H1 (cell line): ENCODE results near the gene GULP1. TPM values are rescaled to one million over a fixed set of nuclear protein-coding genes. Genes with fewer than 3 reads are reported as not detected.

Experiments used
- CTCF ChIA-PET: fragments of 300-600 bp; sonication (Branson Sonifier 250); formaldehyde crosslinking; loops from one replicate; lab custom pipeline; 2021; ENCODE audit not compliant: partially characterized antibody; lab: Charles Lee
- POLR2A ChIA-PET: fragments of 300-600 bp; sonication (Branson Sonifier 250); formaldehyde crosslinking; loops from one replicate; lab custom pipeline; 2021; ENCODE audit warnings: inconsistent platforms; ENCODE audit not compliant: partially characterized antibody; lab: Charles Lee
- DNase-seq, 2 experiments: peaks; one replicate each; pipeline versions ENCODE4 v3.0.0 to v3.0.0-alpha.2; 2010 to 2022; ENCODE audit warnings: low spot score in 2 of 2, low read depth in 1 of 2, mixed read lengths in 1 of 2
- FAIRE-seq: peaks from 2 replicates; lab custom pipeline; 2011; peaks lifted over from hg19 to GRCh38; lab: Jason Lieb, UNC
- H2AFZ ChIP-seq: 2 replicates; pipeline ENCODE4 v1.8.1; 2012; ENCODE audit warnings: low read length, inconsistent platforms
- H2AK5ac ChIP-seq: 2 replicates; pipeline ENCODE4 v1.6.1; 2013; ENCODE audit warnings: low read depth, low read length
- H2BK120ac ChIP-seq: replicated peaks from 2 replicates; pipeline ENCODE3; 2013; ENCODE audit warnings: low read depth, low read length, inconsistent platforms
- H2BK12ac ChIP-seq: 2 replicates; pipeline ENCODE4 v1.6.1; 2013; ENCODE audit warnings: low read depth, low read length
- H2BK15ac ChIP-seq: 2 replicates; pipeline ENCODE4 v1.6.1; 2013; ENCODE audit warnings: low read length
- H2BK20ac ChIP-seq: 2 replicates; pipeline ENCODE4 v1.6.1; 2013; ENCODE audit warnings: low read length
- H2BK5ac ChIP-seq: 2 replicates; pipeline ENCODE4 v1.6.1; 2013; ENCODE audit warnings: low read depth, low read length
- H3K14ac ChIP-seq: 2 replicates; pipeline ENCODE4 v1.6.1; 2013; ENCODE audit warnings: inconsistent platforms; ENCODE audit not compliant: insufficient read length
- H3K18ac ChIP-seq: 2 replicates; pipeline ENCODE4 v1.6.1; 2013; ENCODE audit warnings: low read length; ENCODE audit errors: extremely low read depth
- H3K23ac ChIP-seq: 2 replicates; pipeline ENCODE4 v1.6.1; 2013; ENCODE audit warnings: inconsistent platforms; ENCODE audit not compliant: insufficient read length
- H3K23me2 ChIP-seq: 2 replicates; pipeline ENCODE4 v1.6.1; 2013; ENCODE audit warnings: low read depth, low read length
- H3K27ac ChIP-seq: 2 replicates; pipeline ENCODE4 v1.6.1; 2011; ENCODE audit warnings: low read depth, low read length, inconsistent platforms
- H3K27me3 ChIP-seq, 4 experiments: replicated peaks in 1 of 4; 1 replicate in 1 of 4; 2 replicates in 3 of 4; pipeline versions ENCODE4 v1.6.1 to v1.8.1; 2011 to 2013; ENCODE audit warnings: low read length in 3 of 4, mild to moderate bottlenecking in 3 of 4, inconsistent platforms in 2 of 4, mixed read lengths in 2 of 4, moderate library complexity in 1 of 4; ENCODE audit not compliant: control insufficient read depth in 3 of 4, insufficient read depth in 3 of 4; ENCODE audit errors: extremely low read depth in 1 of 4
- H3K36me3 ChIP-seq, 4 experiments: 2 replicates each; pipeline versions ENCODE4 v1.6.1 to v1.8.1; 2011 to 2013; ENCODE audit warnings: mild to moderate bottlenecking in 4 of 4, low read length in 3 of 4, moderate library complexity in 2 of 4, control low read depth in 1 of 4, inconsistent platforms in 1 of 4; ENCODE audit not compliant: insufficient read depth in 4 of 4, control insufficient read depth in 2 of 4
- H3K4ac ChIP-seq: replicated peaks from 2 replicates; pipeline ENCODE3; 2013; ENCODE audit warnings: low read length, low read depth, mixed read lengths, inconsistent platforms; ENCODE audit not compliant: insufficient read length
- H3K4me1 ChIP-seq, 4 experiments: replicated peaks in 1 of 4; 1 replicate in 1 of 4; 2 replicates in 3 of 4; pipeline versions ENCODE4 v1.6.1 to v1.8.1; 2011 to 2013; ENCODE audit warnings: low read length in 3 of 4, inconsistent platforms in 2 of 4, mixed read lengths in 1 of 4; ENCODE audit not compliant: insufficient read depth in 4 of 4, control insufficient read depth in 3 of 4
- H3K4me2 ChIP-seq, 2 experiments: 2 replicates each; pipeline versions ENCODE4 v1.6.1 to v1.8.1; 2011 to 2013; ENCODE audit warnings: low read depth in 2 of 2, low read length in 2 of 2, control low read depth in 1 of 2, inconsistent platforms in 1 of 2, mild to moderate bottlenecking in 1 of 2; ENCODE audit not compliant: insufficient read depth in 1 of 2
- H3K4me3 ChIP-seq, 4 experiments: fragments of 200-600, 300-600 bp in 1 of 4; sonication (generic), shearing (Covaris generic), sonication (Bioruptor Twin) in 1 of 4; 2 replicates each; pipeline versions ENCODE4 v1.5.1 to v1.8.1; 2011 to 2016; ENCODE audit warnings: low read length in 4 of 4, low read depth in 3 of 4, control low read depth in 2 of 4, inconsistent platforms in 2 of 4, mild to moderate bottlenecking in 2 of 4, mixed read lengths in 1 of 4, moderate library complexity in 1 of 4; ENCODE audit not compliant: insufficient read depth in 2 of 4; ENCODE audit errors: extremely low read depth in 1 of 4
- H3K56ac ChIP-seq: replicated peaks from 2 replicates; pipeline ENCODE3; 2013; ENCODE audit warnings: low read depth, mild to moderate bottlenecking, mixed read lengths, low read length, inconsistent platforms; ENCODE audit not compliant: insufficient read length
- H3K79me1 ChIP-seq: 2 replicates; pipeline ENCODE4 v1.6.1; 2013; ENCODE audit warnings: low read depth, low read length, control low read depth
- H3K79me2 ChIP-seq, 2 experiments: 2 replicates each; pipeline versions ENCODE4 v1.6.1 to v1.8.1; 2012 to 2013; ENCODE audit warnings: low read length in 2 of 2, mild to moderate bottlenecking in 2 of 2, inconsistent platforms in 1 of 2; ENCODE audit not compliant: insufficient read depth in 2 of 2, control insufficient read depth in 1 of 2
- H3K9ac ChIP-seq, 4 experiments: replicated peaks in 1 of 4; 1 replicate in 1 of 4; 2 replicates in 3 of 4; pipeline versions ENCODE4 v1.6.1 to v1.8.1; 2011 to 2013; ENCODE audit warnings: low read depth in 3 of 4, low read length in 3 of 4, control low read depth in 2 of 4, mild to moderate bottlenecking in 2 of 4, moderate library complexity in 2 of 4, inconsistent platforms in 1 of 4; ENCODE audit errors: extremely low read depth in 1 of 4
- H3K9me3 ChIP-seq, 2 experiments: 2 replicates each; pipeline versions ENCODE4 v1.6.1 to v1.8.1; 2012 to 2013; ENCODE audit warnings: mild to moderate bottlenecking in 2 of 2, moderate library complexity in 2 of 2, control low read depth in 1 of 2, inconsistent platforms in 1 of 2, low read depth in 1 of 2, low read length in 1 of 2, mixed read lengths in 1 of 2; ENCODE audit not compliant: insufficient read depth in 2 of 2
- H4K20me1 ChIP-seq, 2 experiments: replicated peaks in 1 of 2; 2 replicates each; pipeline versions ENCODE3 to v1.8.1; 2011 to 2013; ENCODE audit warnings: inconsistent platforms in 2 of 2, low read length in 2 of 2, mild to moderate bottlenecking in 1 of 2; ENCODE audit not compliant: insufficient read depth in 2 of 2, control insufficient read depth in 1 of 2
- H4K5ac ChIP-seq: 2 replicates; pipeline ENCODE4 v1.6.1; 2013; ENCODE audit warnings: low read length, low read depth, mixed read lengths, inconsistent platforms; ENCODE audit not compliant: insufficient read length
- H4K8ac ChIP-seq: 2 replicates; pipeline ENCODE4 v1.8.0; 2013; ENCODE audit warnings: mild to moderate bottlenecking, moderate library complexity, low read length, inconsistent platforms; ENCODE audit not compliant: insufficient read depth; ENCODE audit errors: extremely low read depth
- H4K91ac ChIP-seq: replicated peaks from 2 replicates; pipeline ENCODE3; 2013; ENCODE audit warnings: low read length, mixed read lengths, inconsistent platforms; ENCODE audit not compliant: insufficient read length
- BRCA1 ChIP-seq: IDR thresholded peaks from 2 replicates; pipeline ENCODE4 v1.6.1; 2012; ENCODE audit warnings: low read depth, low read length, improper control_type of control experiment
- CBX5 ChIP-seq: fragments of 300-800, 300-1000 bp; sonication (generic); IDR thresholded peaks from 2 replicates; pipeline ENCODE4 v1.7.1; 2016; ENCODE audit warnings: antibody characterized with exemption, low read length, low read depth
- CHD1 ChIP-seq: IDR thresholded peaks from 2 replicates; pipeline ENCODE4 v1.6.1; 2012; ENCODE audit warnings: low read depth, low read length, improper control_type of control experiment
- PHF8 ChIP-seq: fragments of 200-600 bp; sonication (generic); conservative IDR thresholded peaks from 2 replicates; pipeline ENCODE4 v1.7.1; 2012; ENCODE audit warnings: low read depth, mild to moderate bottlenecking, inconsistent platforms, low read length, moderate library complexity
- POLR2A ChIP-seq, 2 experiments: IDR thresholded peaks; 1 replicate in 1 of 2; 2 replicates in 1 of 2; pipeline ENCODE4 v1.6.1; 2011; ENCODE audit warnings: low read depth in 2 of 2, low read length in 2 of 2, mild to moderate bottlenecking in 2 of 2; ENCODE audit errors: control extremely low read depth in 1 of 2
- SIRT6 ChIP-seq: IDR thresholded peaks from one replicate; pipeline ENCODE4 v1.7.1; 2012; ENCODE audit warnings: low read length, inconsistent platforms
- SP4 ChIP-seq: IDR thresholded peaks from 2 replicates; pipeline ENCODE4 v1.6.1; 2012; ENCODE audit warnings: low read length, inconsistent platforms
- TBP ChIP-seq: IDR thresholded peaks from 2 replicates; pipeline ENCODE4 v1.6.1; 2011; ENCODE audit warnings: low read depth, low read length, improper control_type of control experiment
- USF2 ChIP-seq: IDR thresholded peaks from 2 replicates; pipeline ENCODE4 v1.6.1; 2011; ENCODE audit warnings: low read length, improper control_type of control experiment
- YY1 ChIP-seq: IDR thresholded peaks from 2 replicates; pipeline ENCODE4 v1.6.1; 2011; ENCODE audit warnings: low read depth, mild to moderate bottlenecking, low read length
- WGBS, 2 experiments: shearing (Covaris generic) in 1 of 2; methylation state at CpG; one replicate each; pipeline versions ENCODE4 v1.1.6 to v1.1.7; 2013 to 2015; ENCODE audit warnings: low lambda C conversion rate in 2 of 2, mixed read lengths in 2 of 2, inconsistent platforms in 1 of 2, low coverage in 1 of 2, missing lambda C conversion rate in 1 of 2; ENCODE audit not compliant: insufficient replicate concordance in 2 of 2, insufficient coverage in 1 of 2, insufficient read length in 1 of 2; ENCODE audit errors: extremely low coverage in 1 of 2, missing lambda C conversion rate in 1 of 2; 5-methylcytosine and 5-hydroxymethylcytosine counted together
- polyA plus RNA-seq, 7 experiments: library from polyadenylated mRNA; depleted of rRNA in 3 of 7; stranded (reverse) in 5 of 7; unstranded in 2 of 7; fragments of >200 nt in 5 of 7; fragments of 200-250 nt in 2 of 7; gene quantifications; 1 replicate in 5 of 7; 2 replicates in 1 of 7; 4 replicates in 1 of 7; pipeline versions ENCODE4 v1.2.1 to v1.2.3, GENCODE V29; 2011 to 2013; ENCODE audit warnings: missing spikeins in 2 of 7, mixed read lengths in 2 of 7
- total RNA-seq: library from RNA; stranded (reverse); fragmentation: NEBNext Ultra II Directional; extraction: Animal tissue kit (Norgen Biotek cat#: 25700); gene quantifications from 2 replicates; pipeline ENCODE4 v1.2.1, GENCODE V29; 2021
- TF ChIP-seq, protein P1 (sequence below): IDR thresholded peaks from 2 replicates; pipeline ENCODE4 v1.6.1; 2011; ENCODE audit warnings: low read depth, mild to moderate bottlenecking, low read length; ENCODE audit not compliant: insufficient read depth
- TF ChIP-seq, protein P2 (sequence below): IDR thresholded peaks from 2 replicates; pipeline ENCODE4 v1.6.1; 2012; ENCODE audit warnings: low read length, inconsistent platforms

The GULP1 gene
- total and polyA plus RNA-seq, 2 of the 8 experiments (the other 6 are each of a cell fraction or from before 2014, with no cell fraction given): 69.7 to 139 TPM

DNA sequence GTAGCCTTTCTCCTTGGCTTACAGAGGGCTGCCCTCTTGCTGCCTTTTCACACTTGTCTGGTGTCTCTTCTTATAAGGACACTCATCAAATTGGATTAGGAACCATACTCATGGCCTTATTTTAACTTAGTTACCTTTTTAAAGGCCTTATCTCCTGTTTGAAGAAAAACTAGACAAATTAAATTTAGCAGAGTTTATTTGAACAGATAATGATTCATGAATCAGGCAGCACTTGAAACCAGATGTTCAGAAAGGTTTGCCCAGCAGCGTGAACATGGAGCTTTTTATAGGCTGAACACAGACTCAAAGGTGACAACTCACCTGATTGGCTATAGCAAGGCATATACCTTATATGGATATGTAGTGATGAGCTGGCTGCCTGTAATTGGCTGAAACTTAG, 238.0 kb downstream of the GULP1 start:
- Histone ChIP-seq H3K4me3 (no peak overlapping the region), H3K9ac (no peak overlapping the region), H4K91ac (no peak overlapping the region), H3K14ac (no peak overlapping the region), H2BK12ac (no peak overlapping the region), H3K23me2 (no peaks in the 10 kb centered on the region), H2BK120ac (no peak overlapping the region), H3K27me3 (no peaks in the 10 kb centered on the region), H2BK5ac (no peak overlapping the region), H4K5ac (no peak overlapping the region), H3K18ac (no peak overlapping the region), H2BK20ac (no peak overlapping the region), H3K4me2 (no peak overlapping the region), H2AFZ (no peak overlapping the region), H3K27ac (no peak overlapping the region), H3K4ac (no peak overlapping the region), H3K9me3 (no peaks in the 10 kb centered on the region), H3K56ac (no peak overlapping the region), H3K23ac (no peak overlapping the region), H3K36me3 (peaks cover 0 to 15% (median 5%) of the 10 kb centered on the region in 4 experiments; a peak in 3 of 8 replicates), H4K20me1 (no peaks in the 10 kb centered on the region), H2AK5ac (no peak overlapping the region), H2BK15ac (no peak overlapping the region), H4K8ac (no peak overlapping the region), H3K79me2 (peaks cover 0 to 2% of the 10 kb centered on the region in 2 experiments; a peak in 1 of 4 replicates), H3K4me1 (no peaks in the 10 kb centered on the region), H3K79me1 (no peaks in the 10 kb centered on the region)
- no peak for DNase-seq
- CTCF ChIA-PET: no interaction called here
- POLR2A ChIA-PET: no interaction called here
- 91% methylated on average over 1 of the region's 1 CpG; no CpG with 5 or more reads in 1 of the 2 experiments for WGBS, 2 experiments
- FAIRE-seq: no peak
- TF ChIP-seq SIRT6: no peak
- TF ChIP-seq SP4: no peak
- no peak for TF ChIP-seq USF2
- TF ChIP-seq TBP: no peak
- TF ChIP-seq PHF8: no peak
- TF ChIP-seq CBX5: no peak
- TF ChIP-seq, protein P1, sequence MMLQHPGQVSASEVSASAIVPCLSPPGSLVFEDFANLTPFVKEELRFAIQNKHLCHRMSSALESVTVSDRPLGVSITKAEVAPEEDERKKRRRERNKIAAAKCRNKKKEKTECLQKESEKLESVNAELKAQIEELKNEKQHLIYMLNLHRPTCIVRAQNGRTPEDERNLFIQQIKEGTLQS: no peak
- TF ChIP-seq BRCA1: no peak
- TF ChIP-seq CHD1: no peak
- no peak for TF ChIP-seq POLR2A (IDR thresholded peaks at IDR 0.05; ENCODE audit: control extremely low read depth in 1 of 2, low read depth in 2 of 2, low read length in 2 of 2)
- TF ChIP-seq YY1: no peak
- TF ChIP-seq, protein P2, sequence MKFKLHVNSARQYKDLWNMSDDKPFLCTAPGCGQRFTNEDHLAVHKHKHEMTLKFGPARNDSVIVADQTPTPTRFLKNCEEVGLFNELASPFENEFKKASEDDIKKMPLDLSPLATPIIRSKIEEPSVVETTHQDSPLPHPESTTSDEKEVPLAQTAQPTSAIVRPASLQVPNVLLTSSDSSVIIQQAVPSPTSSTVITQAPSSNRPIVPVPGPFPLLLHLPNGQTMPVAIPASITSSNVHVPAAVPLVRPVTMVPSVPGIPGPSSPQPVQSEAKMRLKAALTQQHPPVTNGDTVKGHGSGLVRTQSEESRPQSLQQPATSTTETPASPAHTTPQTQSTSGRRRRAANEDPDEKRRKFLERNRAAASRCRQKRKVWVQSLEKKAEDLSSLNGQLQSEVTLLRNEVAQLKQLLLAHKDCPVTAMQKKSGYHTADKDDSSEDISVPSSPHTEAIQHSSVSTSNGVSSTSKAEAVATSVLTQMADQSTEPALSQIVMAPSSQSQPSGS: no peak
